GM12878 (cell line): ENCODE data around the gene DQX1. TPM values are rescaled to one million over a fixed set of nuclear protein-coding genes. Genes with fewer than 3 reads are reported as not detected.

ENCODE experiments used
- ATAC-seq: fragments of 200-7000 bp; cut with Tn5 transposase; 3 replicates; pipeline ENCODE4 v1.9.1; 2020; ENCODE audit warnings: mild to moderate bottlenecking, moderate library complexity
- BruUV-seq: library from RNA; stranded (reverse); fragments of 400-500 nt; replicated peaks from 2 replicates; lab custom pipeline; 2021; lab: Mats Ljungman, UMichigan
- CTCF ChIA-PET: fragments of 300-600 bp; sonication (Branson Sonifier 250); formaldehyde crosslinking; extraction: SDS; loops from one replicate; lab custom pipeline; 2021; ENCODE audit warnings: inconsistent platforms; lab: Yijun Ruan, JAX
- POLR2A ChIA-PET: fragments of 350-600 bp; formaldehyde crosslinking; extraction: SDS; loops from one replicate; lab custom pipeline; 2021; ENCODE audit warnings: inconsistent platforms; lab: Charles Lee
- RAD21 ChIA-PET: fragments of 300-600 bp; sonication (Branson Sonifier 250); formaldehyde crosslinking; loops from one replicate; lab custom pipeline; 2023; ENCODE audit warnings: antibody characterized with exemption; ENCODE audit not compliant: unreplicated experiment; lab: Charles Lee
- SMC1A ChIA-PET: fragments of 300-600 bp; sonication (Branson Sonifier 250); formaldehyde crosslinking; loops from one replicate; lab custom pipeline; 2023; ENCODE audit not compliant: unreplicated experiment, uncharacterized antibody; lab: Charles Lee
- DNase-seq: peaks from one replicate; pipeline ENCODE4 v3.0.0-alpha.2; 2011; ENCODE audit warnings: low read depth, low spot score
- FAIRE-seq: peaks from 3 replicates; lab custom pipeline; 2011; peaks lifted over from hg19 to GRCh38; lab: Jason Lieb, UNC
- H2AFZ ChIP-seq: 2 replicates; pipeline ENCODE4 v1.6.0; 2011; ENCODE audit warnings: low read depth, low read length, control low read depth; ENCODE audit not compliant: control insufficient read depth
- H3K27ac ChIP-seq: 2 replicates; pipeline ENCODE4 v1.5.1; 2011; ENCODE audit warnings: control low read depth; ENCODE audit not compliant: control insufficient read depth, insufficient read depth
- H3K27me3 ChIP-seq, 2 experiments: replicated peaks in 1 of 2; 2 replicates each; pipeline versions ENCODE4 v1.6.0 to v1.6.1; 2011; ENCODE audit warnings: low read length in 1 of 2; ENCODE audit not compliant: control insufficient read depth in 2 of 2, insufficient read depth in 2 of 2
- H3K36me3 ChIP-seq, 2 experiments: 2 replicates each; pipeline ENCODE4 v1.5.1; 2011; ENCODE audit warnings: low read length in 1 of 2; ENCODE audit not compliant: control insufficient read depth in 2 of 2, insufficient read depth in 2 of 2
- H3K4me1 ChIP-seq: 2 replicates; pipeline ENCODE4 v1.6.1; 2011; ENCODE audit warnings: mild to moderate bottlenecking, low read length, moderate library complexity, mixed read lengths; ENCODE audit not compliant: control insufficient read depth, insufficient read depth
- H3K4me2 ChIP-seq: 2 replicates; pipeline ENCODE4 v1.6.0; 2011; ENCODE audit warnings: control low read depth; ENCODE audit not compliant: control insufficient read depth, insufficient read depth
- H3K4me3 ChIP-seq: fragments of 200-600 bp; sonication (generic); 2 replicates; pipeline ENCODE4 v1.5.1; 2016
- H3K79me2 ChIP-seq: 2 replicates; pipeline ENCODE4 v1.6.0; 2011; ENCODE audit warnings: low read length; ENCODE audit not compliant: control insufficient read depth, insufficient read depth
- H3K9ac ChIP-seq: 2 replicates; pipeline ENCODE4 v1.8.0; 2011; ENCODE audit warnings: low read length, control low read depth, mixed read lengths; ENCODE audit not compliant: control insufficient read depth, insufficient read depth
- H3K9me3 ChIP-seq: replicated peaks from 3 replicates; pipeline ENCODE4 v1.5.1; 2011; ENCODE audit warnings: mild to moderate bottlenecking, low read length; ENCODE audit not compliant: control insufficient read depth, insufficient read depth
- H4K20me1 ChIP-seq: 2 replicates; pipeline ENCODE4 v1.6.0; 2011; ENCODE audit not compliant: control insufficient read depth, insufficient read depth
- CBX5 ChIP-seq: sonication (generic); IDR thresholded peaks from 2 replicates; pipeline ENCODE4 v1.6.1; 2016; ENCODE audit warnings: low read depth, moderate library complexity, mild to moderate bottlenecking, inconsistent platforms
- IKZF1 ChIP-seq: fragments of 450-650 bp; conservative IDR thresholded peaks from 2 replicates; pipeline ENCODE4 v1.6.1; 2017; ENCODE audit warnings: antibody characterized with exemption, mild to moderate bottlenecking
- NBN ChIP-seq: fragments of 450-650 bp; IDR thresholded peaks from 2 replicates; pipeline ENCODE4 v1.6.1; 2016
- PAX8 ChIP-seq: fragments of 450-650 bp; IDR thresholded peaks from 2 replicates; pipeline ENCODE4 v1.6.1; 2017; ENCODE audit warnings: mild to moderate bottlenecking, moderate library complexity
- ZBTB33 ChIP-seq: fragments of 450-650 bp; IDR thresholded peaks from 2 replicates; pipeline ENCODE4 v1.6.1; 2017; ENCODE audit warnings: mild to moderate bottlenecking
- WGBS: methylation state at CpG from one replicate; pipeline ENCODE4 v1.1.6; 2016; ENCODE audit warnings: low lambda C conversion rate; ENCODE audit not compliant: insufficient replicate concordance, insufficient coverage; ENCODE audit errors: missing lambda C conversion rate; 5-methylcytosine and 5-hydroxymethylcytosine counted together
- in situ Hi-C: fragments of 300-500 bp; cut with MboI; formaldehyde crosslinking; loops from 9 replicates; pipeline ENCODE4 v1.14.3; 2018; ENCODE audit warnings: mixed read lengths
- intact Hi-C: fragments of 100-400 bp; cut with micrococcal nuclease; formaldehyde crosslinking; loops from one replicate; pipeline ENCODE4 v1.14.2; 2022; ENCODE audit not compliant: unreplicated experiment
- polyA plus RNA-seq, 11 experiments: library from polyadenylated mRNA; depleted of rRNA in 4 of 11; unstranded in 6 of 11; stranded (reverse) in 5 of 11; fragments of >200 nt; fragmentation: Nextera tagmentation in 4 of 11; fragmentation: Illumina TruSeq in 1 of 11; extraction: Ambion mirVana in 4 of 11; extraction: Trizol in 1 of 11; gene quantifications; 1 replicate in 1 of 11; 2 replicates in 10 of 11; pipeline versions ENCODE4 v1.2.1 to v1.2.3, GENCODE V29; 2011 to 2016; ENCODE audit warnings: inconsistent platforms in 2 of 11, missing spikeins in 2 of 11, low read depth in 1 of 11
- total RNA-seq, 4 experiments: library from RNA; depleted of rRNA in 3 of 4; stranded (reverse); fragments of >200 nt in 3 of 4; fragmentation: Illumina TruSeq in 1 of 4; extraction: Trizol in 1 of 4; gene quantifications; 2 replicates each; pipeline versions ENCODE4 v1.2.1 to v1.2.3, GENCODE V29; 2013 to 2021
- TF ChIP-seq, protein P1 (sequence below): fragments of 450-650 bp; IDR thresholded peaks from 2 replicates; pipeline ENCODE4 v1.6.1; 2014; ENCODE audit warnings: mild to moderate bottlenecking

DQX1 gene
- total and polyA plus RNA-seq, 10 of the 15 experiments (the other 5 are each of a cell fraction or from before 2014, with no cell fraction given) = 0.34 to 2.1 (median 0.86) TPM

DNA sequence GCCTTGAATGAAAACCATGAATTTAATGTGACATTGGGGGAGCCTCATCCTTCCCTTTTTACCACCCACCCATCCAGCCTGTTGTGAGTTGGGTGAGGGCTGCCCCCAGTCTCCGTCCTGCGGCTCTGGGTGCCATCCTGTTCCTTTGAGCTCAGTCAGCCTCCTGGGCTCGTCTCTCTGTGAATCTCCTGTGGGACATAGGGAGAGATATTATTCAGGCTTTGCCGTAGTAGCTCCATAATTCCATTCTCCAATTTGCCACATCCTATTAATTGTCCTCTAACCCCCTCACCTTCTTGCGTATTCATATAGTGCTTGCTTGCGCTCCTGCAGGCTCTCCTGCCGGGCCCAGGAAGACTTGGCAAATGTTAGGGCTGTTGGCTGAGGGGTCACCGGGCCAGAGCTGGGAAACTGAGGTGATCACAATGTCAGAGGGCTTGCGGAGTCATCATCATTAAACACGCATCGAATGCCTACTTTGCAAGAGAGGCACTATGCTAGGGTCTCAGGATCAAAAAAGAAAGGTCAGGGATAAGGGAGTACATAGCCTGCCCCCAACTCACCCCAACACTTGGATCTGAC is 709 bp upstream of the DQX1 start:
- no peaks in the 10 kb centered on the region for H3K27me3 ChIP-seq
- no peak overlapping the region for H3K27ac ChIP-seq
- FAIRE-seq (no peak), DNase-seq (no peak), ATAC-seq (no peak)
- 73% methylated on average over 11 of the region's 11 CpGs for WGBS
- ChIA-PET POLR2A (interaction anchor here (0.7 to 2.6 kb wide), 6 partner anchors 18 to 60 kb away, joined by 3 to 10 read pairs (median 4); partner anchors contain the start of gene PCGF1), RAD21 (interaction anchor here (1.1 to 7.5 kb wide), 3 partner anchors 44 to 91 kb away, joined by 3 to 158 read pairs (median 7); partner anchors contain the start of genes CCDC142 and TTC31), CTCF (interaction anchor here (1.1 to 10.4 kb wide), 6 partner anchors 19 to 60 kb away, joined by 4 to 226 read pairs (median 51); partner anchors contain the start of genes CCDC142, PCGF1 and TTC31), SMC1A (interaction anchor here (1.4 to 9.9 kb wide), 4 partner anchors 18 to 60 kb away, joined by 3 to 208 read pairs (median 30); partner anchors contain the start of gene PCGF1)
- in situ Hi-C loops = no loop called here
- peaks cover 30% of the 10 kb centered on the region for H3K4me1 ChIP-seq
- H3K36me3 ChIP-seq = peaks cover 12 to 23% of the 10 kb centered on the region in 2 experiments
- no peak overlapping the region for H2AFZ ChIP-seq
- no peaks in the 10 kb centered on the region for H3K9me3 ChIP-seq
- intact Hi-C loops = no loop called here
- H3K4me3 ChIP-seq = no peak overlapping the region
- H3K4me2 ChIP-seq = peak overlapping the region; percentile 46
- no peaks in the 10 kb centered on the region for H4K20me1 ChIP-seq
- peaks cover 46% of the 10 kb centered on the region for H3K79me2 ChIP-seq
- TF ChIP-seq NBN (no peak), PAX8 (no peak), IKZF1 (no peak), ZBTB33 (no peak), CBX5 (no peak)
- TF ChIP-seq, protein P1, sequence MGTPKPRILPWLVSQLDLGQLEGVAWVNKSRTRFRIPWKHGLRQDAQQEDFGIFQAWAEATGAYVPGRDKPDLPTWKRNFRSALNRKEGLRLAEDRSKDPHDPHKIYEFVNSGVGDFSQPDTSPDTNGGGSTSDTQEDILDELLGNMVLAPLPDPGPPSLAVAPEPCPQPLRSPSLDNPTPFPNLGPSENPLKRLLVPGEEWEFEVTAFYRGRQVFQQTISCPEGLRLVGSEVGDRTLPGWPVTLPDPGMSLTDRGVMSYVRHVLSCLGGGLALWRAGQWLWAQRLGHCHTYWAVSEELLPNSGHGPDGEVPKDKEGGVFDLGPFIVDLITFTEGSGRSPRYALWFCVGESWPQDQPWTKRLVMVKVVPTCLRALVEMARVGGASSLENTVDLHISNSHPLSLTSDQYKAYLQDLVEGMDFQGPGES = no peak
- no peak overlapping the region for H3K9ac ChIP-seq
- no TSS peak for BruUV-seq
